ENCODE results near the gene RNF149. TPM values are rescaled to one million over a fixed set of nuclear protein-coding genes. Genes with fewer than 3 reads are reported as not detected.
"Not testable (repeated sequence)": the region's sequence is repeated elsewhere in the genome, so short reads cannot be mapped to it uniquely, and the experiment has no call there.

The RNF149 gene
- total RNA-seq, 6 experiments from 2014 or later: 20.3 to 45.4 (median 32.2) TPM

GRCh38 chr2:101253013-101253702 is 55.3 kb downstream of the RNF149 start:
- peak; percentile 73 to 80 (median 76) for DNase-seq

GRCh38 chr2:101252408-101253012 is 56.0 kb downstream of the RNF149 start, which contains the start of gene CNOT11:
TSS of gene CNOT11 (plus strand) at chr2:101252886. CDS start at chr2:101252965, 79 bp downstream.
- peak; percentile 93 to 97 (median 96) for ATAC-seq

More at GRCh38 chr2:101253013-101253702, 55.3 kb downstream of the RNF149 start:
- Histone ChIP-seq H3K4me3 (peak overlapping the region; percentile 95 to 100 (median 100)), H3K27ac (peak overlapping the region; percentile 88 to 94 (median 93)), H3K27me3 (no peaks in the 10 kb centered on the region), H3K4me1 (peaks cover 0 to 21% (median 4%) of the 10 kb centered on the region in 4 donors), H3K9me3 (no peaks in the 10 kb centered on the region), H3K36me3 (no peaks in the 10 kb centered on the region)
- no peak for TF ChIP-seq POLR2A (IDR thresholded peaks at IDR 0.05)
- TF ChIP-seq, protein P1, sequence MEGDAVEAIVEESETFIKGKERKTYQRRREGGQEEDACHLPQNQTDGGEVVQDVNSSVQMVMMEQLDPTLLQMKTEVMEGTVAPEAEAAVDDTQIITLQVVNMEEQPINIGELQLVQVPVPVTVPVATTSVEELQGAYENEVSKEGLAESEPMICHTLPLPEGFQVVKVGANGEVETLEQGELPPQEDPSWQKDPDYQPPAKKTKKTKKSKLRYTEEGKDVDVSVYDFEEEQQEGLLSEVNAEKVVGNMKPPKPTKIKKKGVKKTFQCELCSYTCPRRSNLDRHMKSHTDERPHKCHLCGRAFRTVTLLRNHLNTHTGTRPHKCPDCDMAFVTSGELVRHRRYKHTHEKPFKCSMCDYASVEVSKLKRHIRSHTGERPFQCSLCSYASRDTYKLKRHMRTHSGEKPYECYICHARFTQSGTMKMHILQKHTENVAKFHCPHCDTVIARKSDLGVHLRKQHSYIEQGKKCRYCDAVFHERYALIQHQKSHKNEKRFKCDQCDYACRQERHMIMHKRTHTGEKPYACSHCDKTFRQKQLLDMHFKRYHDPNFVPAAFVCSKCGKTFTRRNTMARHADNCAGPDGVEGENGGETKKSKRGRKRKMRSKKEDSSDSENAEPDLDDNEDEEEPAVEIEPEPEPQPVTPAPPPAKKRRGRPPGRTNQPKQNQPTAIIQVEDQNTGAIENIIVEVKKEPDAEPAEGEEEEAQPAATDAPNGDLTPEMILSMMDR (IDR thresholded peaks at IDR 0.05): no peak
- intact Hi-C loops (cut with DNase I): no loop called here
- WGBS (ENCODE audit: insufficient coverage, low coverage, low lambda C conversion rate, missing lambda C conversion rate): 0% methylated on average over 10 of the region's 65 CpGs
- ATAC-seq: peak; percentile 47 to 73 (median 68)

GRCh38 chr2:101251844-101252407 is 56.6 kb downstream of the RNF149 start:
- Histone ChIP-seq H3K4me3 (peak overlapping the region; percentile 42 to 100 (median 100)), H3K9me3 (no peaks in the 10 kb centered on the region), H3K27ac (peak overlapping the region; percentile 56 to 94 (median 75)), H3K4me1 (peaks cover 0 to 21% (median 4%) of the 10 kb centered on the region in 4 donors), H3K27me3 (no peaks in the 10 kb centered on the region), H3K36me3 (no peaks in the 10 kb centered on the region)
- ATAC-seq (peak; percentile 43 to 66 (median 58)), DNase-seq (no peak)
- intact Hi-C loops (cut with DNase I): no loop called here
- WGBS (ENCODE audit: insufficient coverage, low coverage, low lambda C conversion rate, missing lambda C conversion rate): 22% methylated on average over 15 of the region's 16 CpGs
- TF ChIP-seq POLR2A (IDR thresholded peaks at IDR 0.05): no peak
- TF ChIP-seq, protein P1 (IDR thresholded peaks at IDR 0.05): peak; percentile 17 to 44 (median 32)

More at GRCh38 chr2:101252408-101253012, 56.0 kb downstream of the RNF149 start, which contains the start of gene CNOT11:
- WGBS (ENCODE audit: insufficient coverage, low coverage, low lambda C conversion rate, missing lambda C conversion rate): under 1% methylated on average over 40 of the region's 63 CpGs
- Histone ChIP-seq H3K9me3 (no peaks in the 10 kb centered on the region), H3K27me3 (no peaks in the 10 kb centered on the region), H3K36me3 (no peaks in the 10 kb centered on the region), H3K27ac (peak within 1 kb of the TSS; percentile 88 to 94 (median 93)), H3K4me1 (peaks cover 0 to 21% (median 4%) of the 10 kb centered on the region in 4 donors), H3K4me3 (peak within 1 kb of the TSS; percentile 95 to 100 (median 100))
- TF ChIP-seq, protein P1 (IDR thresholded peaks at IDR 0.05): peak in 1 of 4 donors; percentile 2
- TF ChIP-seq POLR2A (IDR thresholded peaks at IDR 0.05): peak; percentile 88
- intact Hi-C loops (cut with DNase I): no loop called here
- DNase-seq: peak; percentile 99 to 100 (median 99)

GRCh38 chr2:101251246-101251781 is 57.2 kb downstream of the RNF149 start:
- H3K9me3 ChIP-seq; H3K27me3 ChIP-seq; DNase-seq; H3K4me3 ChIP-seq; intact Hi-C loops (cut with DNase I); H3K36me3 ChIP-seq; ATAC-seq; H3K27ac ChIP-seq: not testable (repeated sequence)
- peaks cover 0 to 18% (median 5%) of the 10 kb centered on the region in 4 donors for H3K4me1 ChIP-seq
- 95% methylated on average over 7 of the region's 10 CpGs for WGBS (ENCODE audit: insufficient coverage, low coverage, low lambda C conversion rate, missing lambda C conversion rate)
